HEK293T (cell line): ENCODE data around the gene MDFIC2.
"Not testable (repeated sequence)": the region's sequence is repeated elsewhere in the genome, so short reads cannot be mapped to it uniquely, and the experiment has no call there.

Experiments
- ARNT ChIP-seq: fragments of 450-650 bp; IDR thresholded peaks from 2 replicates; pipeline ENCODE4 v1.6.1; 2017; ENCODE audit warnings: mild to moderate bottlenecking
- FOXA1 ChIP-seq: fragments of 450-650 bp; IDR thresholded peaks from 2 replicates; pipeline ENCODE4 v1.6.1; 2016; ENCODE audit warnings: mild to moderate bottlenecking
- FOXK2 ChIP-seq: fragments of 450-650 bp; IDR thresholded peaks from 2 replicates; pipeline ENCODE4 v1.6.1; 2016; ENCODE audit warnings: mild to moderate bottlenecking
- HDGF ChIP-seq: fragments of 450-650 bp; IDR thresholded peaks from 2 replicates; pipeline ENCODE4 v1.6.1; 2017; ENCODE audit warnings: antibody characterized with exemption, borderline replicate concordance
- L3MBTL2 ChIP-seq: fragments of 450-650 bp; conservative IDR thresholded peaks from 2 replicates; pipeline ENCODE4 v1.6.1; 2016; ENCODE audit warnings: mild to moderate bottlenecking
- NFRKB ChIP-seq: fragments of 450-650 bp; IDR thresholded peaks from 2 replicates; pipeline ENCODE4 v1.6.1; 2016; ENCODE audit warnings: mild to moderate bottlenecking, moderate library complexity
- SP1 ChIP-seq: fragments of 450-650 bp; IDR thresholded peaks from 2 replicates; pipeline ENCODE4 v1.6.1; 2017
- SUZ12 ChIP-seq: fragments of 450-650 bp; IDR thresholded peaks from 2 replicates; pipeline ENCODE4 v1.6.1; 2016; ENCODE audit warnings: mild to moderate bottlenecking
- TARDBP ChIP-seq: fragments of 450-650 bp; IDR thresholded peaks from 2 replicates; pipeline ENCODE4 v1.6.1; 2016
- ZNF384 ChIP-seq: fragments of 450-650 bp; IDR thresholded peaks from 2 replicates; pipeline ENCODE4 v1.6.1; 2016
- TF ChIP-seq, protein P1 (sequence below): fragments of 450-650 bp; IDR thresholded peaks from 2 replicates; pipeline ENCODE4 v1.6.1; 2016

DNA sequence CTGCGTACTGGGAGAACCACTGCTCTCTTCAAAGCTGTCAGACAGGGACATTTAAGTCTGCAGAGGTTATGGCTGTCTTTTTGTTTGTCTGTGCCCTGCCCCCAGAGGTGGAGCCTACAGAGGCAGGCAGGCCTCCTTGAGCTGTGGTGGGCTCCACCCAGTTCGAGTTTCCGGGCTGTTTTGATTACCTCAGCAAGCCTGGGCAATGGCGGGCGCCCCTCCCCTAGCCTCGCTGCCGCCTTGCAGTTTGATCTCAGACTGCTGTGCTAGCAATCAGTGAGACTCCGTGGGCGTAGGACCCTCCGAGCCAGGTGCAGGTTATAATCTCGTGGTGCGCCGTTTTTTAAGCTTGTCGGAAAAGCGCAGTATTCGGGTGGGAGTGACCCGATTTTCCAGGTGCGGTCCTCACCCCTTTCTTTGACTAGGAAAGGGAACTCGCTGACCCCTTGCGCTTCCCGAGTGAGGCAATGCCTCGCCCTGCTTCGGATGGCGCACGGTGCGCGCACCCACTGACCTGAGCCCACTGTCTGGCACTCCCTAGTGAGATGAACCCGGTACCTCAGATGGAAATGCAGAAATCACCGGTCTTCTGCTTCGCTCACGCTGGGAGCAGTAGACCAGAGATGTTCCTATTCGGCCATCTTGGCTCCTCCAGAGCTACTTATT, 21.9 kb downstream of the MDFIC2 start:
- TF ChIP-seq, protein P1, sequence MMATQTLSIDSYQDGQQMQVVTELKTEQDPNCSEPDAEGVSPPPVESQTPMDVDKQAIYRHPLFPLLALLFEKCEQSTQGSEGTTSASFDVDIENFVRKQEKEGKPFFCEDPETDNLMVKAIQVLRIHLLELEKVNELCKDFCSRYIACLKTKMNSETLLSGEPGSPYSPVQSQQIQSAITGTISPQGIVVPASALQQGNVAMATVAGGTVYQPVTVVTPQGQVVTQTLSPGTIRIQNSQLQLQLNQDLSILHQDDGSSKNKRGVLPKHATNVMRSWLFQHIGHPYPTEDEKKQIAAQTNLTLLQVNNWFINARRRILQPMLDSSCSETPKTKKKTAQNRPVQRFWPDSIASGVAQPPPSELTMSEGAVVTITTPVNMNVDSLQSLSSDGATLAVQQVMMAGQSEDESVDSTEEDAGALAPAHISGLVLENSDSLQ, result not testable (repeated sequence)
- TF ChIP-seq TARDBP, SP1, FOXA1, FOXK2, SUZ12, L3MBTL2, NFRKB, HDGF, ZNF384, ARNT: not testable (repeated sequence)
